Body of pancreas (tissue), 4 donors: ENCODE measurements around the gene GSK3B.

Experiments
- POLR2A ChIP-seq, 3 donors: fragments of 450-650 bp; IDR thresholded peaks; one replicate each; pipeline ENCODE4 v1.6.1; 2016; ENCODE audit warnings: antibody characterized with exemption in 3 of 3, mild to moderate bottlenecking in 2 of 3
- TF ChIP-seq, protein P1 (sequence below), 7 experiments: fragments of 450-650 bp in 4 of 7; fragments of 200-600 bp in 3 of 7; sonication (generic) in 3 of 7; IDR thresholded peaks; one replicate each; pipeline ENCODE4 v1.5.1; 2016 to 2019; ENCODE audit warnings: antibody characterized with exemption in 7 of 7

DNA sequence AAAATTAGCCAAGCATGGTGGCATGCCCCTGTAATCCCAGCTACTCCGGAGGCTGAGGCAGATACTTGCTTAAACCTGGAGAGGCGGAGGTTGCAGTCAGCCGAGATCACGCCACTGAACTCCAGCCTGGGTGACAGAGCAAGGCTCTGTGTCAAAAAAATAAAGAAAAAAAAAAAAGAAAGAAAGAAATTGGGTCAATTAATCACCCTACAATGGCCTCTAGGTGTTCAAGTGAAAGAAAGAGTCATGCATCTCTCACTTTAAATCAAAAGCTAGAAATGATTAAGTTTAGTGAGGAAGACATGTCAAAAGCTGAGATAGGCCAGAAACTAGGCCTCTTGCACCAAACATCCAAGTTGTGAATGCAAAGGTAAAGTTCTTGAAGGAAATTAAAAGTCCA is 44.9 kb upstream of the GSK3B start:
- TF ChIP-seq POLR2A (IDR thresholded peaks at IDR 0.05) = no peak
- TF ChIP-seq, protein P1, sequence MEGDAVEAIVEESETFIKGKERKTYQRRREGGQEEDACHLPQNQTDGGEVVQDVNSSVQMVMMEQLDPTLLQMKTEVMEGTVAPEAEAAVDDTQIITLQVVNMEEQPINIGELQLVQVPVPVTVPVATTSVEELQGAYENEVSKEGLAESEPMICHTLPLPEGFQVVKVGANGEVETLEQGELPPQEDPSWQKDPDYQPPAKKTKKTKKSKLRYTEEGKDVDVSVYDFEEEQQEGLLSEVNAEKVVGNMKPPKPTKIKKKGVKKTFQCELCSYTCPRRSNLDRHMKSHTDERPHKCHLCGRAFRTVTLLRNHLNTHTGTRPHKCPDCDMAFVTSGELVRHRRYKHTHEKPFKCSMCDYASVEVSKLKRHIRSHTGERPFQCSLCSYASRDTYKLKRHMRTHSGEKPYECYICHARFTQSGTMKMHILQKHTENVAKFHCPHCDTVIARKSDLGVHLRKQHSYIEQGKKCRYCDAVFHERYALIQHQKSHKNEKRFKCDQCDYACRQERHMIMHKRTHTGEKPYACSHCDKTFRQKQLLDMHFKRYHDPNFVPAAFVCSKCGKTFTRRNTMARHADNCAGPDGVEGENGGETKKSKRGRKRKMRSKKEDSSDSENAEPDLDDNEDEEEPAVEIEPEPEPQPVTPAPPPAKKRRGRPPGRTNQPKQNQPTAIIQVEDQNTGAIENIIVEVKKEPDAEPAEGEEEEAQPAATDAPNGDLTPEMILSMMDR (IDR thresholded peaks at IDR 0.05) = no peak
